Measurements from ENCODE around the gene TSPOAP1.

TSPOAP1 gene

GRCh38 chr17:58277802-58278595, 50.6 kb downstream of the TSPOAP1 start:
- no peak overlapping the region for H2AK5ac ChIP-seq (ENCODE audit: low read length, severe bottlenecking)
- H2BK120ac ChIP-seq (ENCODE audit: low read depth, low read length), result no peak overlapping the region
- no peak overlapping the region for H2AFZ ChIP-seq (ENCODE audit: low read depth, low read length)
- H3K14ac ChIP-seq (ENCODE audit: low read length in 2 of 2), result no peak overlapping the region
- no peaks in the 10 kb centered on the region for H3K79me1 ChIP-seq (replicated peaks; ENCODE audit: low read length, poor library complexity, severe bottlenecking)
- H4K8ac ChIP-seq (ENCODE audit: low read length), result no peak overlapping the region
- no peak overlapping the region for H3K23ac ChIP-seq (ENCODE audit: low read length in 2 of 2)
- no peak overlapping the region for H3K27ac ChIP-seq (ENCODE audit: low read length, poor library complexity, severe bottlenecking)
- H3K4me1 ChIP-seq (ENCODE audit: control insufficient read depth, insufficient read depth, low read depth, low read length), result no peaks in the 10 kb centered on the region
- H3K27me3 ChIP-seq (ENCODE audit: control insufficient read depth in 1 of 2, insufficient read depth in 1 of 2, low read length in 2 of 2), result peaks cover 24 to 60% of the 10 kb centered on the region in 2 experiments
- WGBS, result 93% methylated on average over 34 of the region's 36 CpGs
- H3K18ac ChIP-seq (ENCODE audit: low read depth in 1 of 2, low read length in 2 of 2), result no peak overlapping the region
- H2BK15ac ChIP-seq (ENCODE audit: low read depth, poor library complexity, severe bottlenecking), result no peak overlapping the region
- H3K4me3 ChIP-seq (ENCODE audit: insufficient read depth in 1 of 2, low read depth in 1 of 2, low read length in 2 of 2), result no peak overlapping the region
- no peak overlapping the region for H2BK5ac ChIP-seq (ENCODE audit: low read depth, low read length, poor library complexity, severe bottlenecking)
- H3K36me3 ChIP-seq (ENCODE audit: control insufficient read depth in 1 of 2, insufficient read depth in 2 of 2, low read depth in 1 of 2, low read length in 2 of 2), result no peaks in the 10 kb centered on the region
- no peak overlapping the region for H3K4me2 ChIP-seq (ENCODE audit: low read length, poor library complexity, severe bottlenecking)
- no peak overlapping the region for H4K91ac ChIP-seq (ENCODE audit: low read length)
- no peak overlapping the region for H2BK12ac ChIP-seq (ENCODE audit: low read length in 2 of 2)
- DNase-seq, result no peak
- no peak overlapping the region for H3K9ac ChIP-seq (ENCODE audit: low read length)
- H3K9me3 ChIP-seq (ENCODE audit: control insufficient read depth, low read length), result no peaks in the 10 kb centered on the region
- no peak overlapping the region for H3K4ac ChIP-seq (ENCODE audit: low read depth in 1 of 2, low read length in 2 of 2)

- H2BK12ac ChIP-seq (ENCODE audit: low read length in 2 of 2), result no peak overlapping the region
- H3K18ac ChIP-seq (ENCODE audit: low read depth in 1 of 2, low read length in 2 of 2), result no peak overlapping the region
- H3K9me3 ChIP-seq (ENCODE audit: control insufficient read depth, low read length), result no peaks in the 10 kb centered on the region
- no peaks in the 10 kb centered on the region for H3K4me1 ChIP-seq (ENCODE audit: control insufficient read depth, insufficient read depth, low read depth, low read length)
- no peak overlapping the region for H2BK15ac ChIP-seq (ENCODE audit: low read depth, poor library complexity, severe bottlenecking)
- H4K8ac ChIP-seq (ENCODE audit: low read length), result no peak overlapping the region
- DNase-seq, result no peak
- no peak overlapping the region for H3K4me3 ChIP-seq (ENCODE audit: insufficient read depth in 1 of 2, low read depth in 1 of 2, low read length in 2 of 2)
- H2AFZ ChIP-seq (ENCODE audit: low read depth, low read length), result no peak overlapping the region
- peaks cover 24 to 57% of the 10 kb centered on the region in 2 experiments for H3K27me3 ChIP-seq (ENCODE audit: control insufficient read depth in 1 of 2, insufficient read depth in 1 of 2, low read length in 2 of 2)
- H3K9ac ChIP-seq (ENCODE audit: low read length), result no peak overlapping the region
- no peak overlapping the region for H2BK120ac ChIP-seq (ENCODE audit: low read depth, low read length)
- no peaks in the 10 kb centered on the region for H3K36me3 ChIP-seq (ENCODE audit: control insufficient read depth in 1 of 2, insufficient read depth in 2 of 2, low read depth in 1 of 2, low read length in 2 of 2)
- no peak overlapping the region for H3K14ac ChIP-seq (ENCODE audit: low read length in 2 of 2)
- H4K91ac ChIP-seq (ENCODE audit: low read length), result no peak overlapping the region
- no peak overlapping the region for H2BK5ac ChIP-seq (ENCODE audit: low read depth, low read length, poor library complexity, severe bottlenecking)
- H3K23ac ChIP-seq (ENCODE audit: low read length in 2 of 2), result no peak overlapping the region
- H3K4me2 ChIP-seq (ENCODE audit: low read length, poor library complexity, severe bottlenecking), result no peak overlapping the region
- WGBS, result 82% methylated on average over 4 of the region's 5 CpGs
- H3K79me1 ChIP-seq (replicated peaks; ENCODE audit: low read length, poor library complexity, severe bottlenecking), result no peaks in the 10 kb centered on the region
- H3K27ac ChIP-seq (ENCODE audit: low read length, poor library complexity, severe bottlenecking), result no peak overlapping the region
- no peak overlapping the region for H2AK5ac ChIP-seq (ENCODE audit: low read length, severe bottlenecking)
- no peak overlapping the region for H3K4ac ChIP-seq (ENCODE audit: low read depth in 1 of 2, low read length in 2 of 2)
Measured at GRCh38 chr17:58277107-58277801, 51.3 kb downstream of the TSPOAP1 start.

- Histone ChIP-seq H2AK5ac (ENCODE audit: low read length, severe bottlenecking) (no peak overlapping the region), H3K4ac (ENCODE audit: low read depth in 1 of 2, low read length in 2 of 2) (no peak overlapping the region), H3K79me1 (replicated peaks; ENCODE audit: low read length, poor library complexity, severe bottlenecking) (no peaks in the 10 kb centered on the region), H4K91ac (ENCODE audit: low read length) (no peak overlapping the region), H2BK15ac (ENCODE audit: low read depth, poor library complexity, severe bottlenecking) (no peak overlapping the region), H3K9ac (ENCODE audit: low read length) (no peak overlapping the region), H3K27ac (ENCODE audit: low read length, poor library complexity, severe bottlenecking) (no peak overlapping the region), H3K27me3 (ENCODE audit: control insufficient read depth in 1 of 2, insufficient read depth in 1 of 2, low read length in 2 of 2) (peaks cover 24 to 57% of the 10 kb centered on the region in 2 experiments), H3K36me3 (ENCODE audit: control insufficient read depth in 1 of 2, insufficient read depth in 2 of 2, low read depth in 1 of 2, low read length in 2 of 2) (no peaks in the 10 kb centered on the region), H3K4me3 (ENCODE audit: insufficient read depth in 1 of 2, low read depth in 1 of 2, low read length in 2 of 2) (no peak overlapping the region), H3K23ac (ENCODE audit: low read length in 2 of 2) (no peak overlapping the region), H2AFZ (ENCODE audit: low read depth, low read length) (no peak overlapping the region), H4K8ac (ENCODE audit: low read length) (no peak overlapping the region), H2BK5ac (ENCODE audit: low read depth, low read length, poor library complexity, severe bottlenecking) (no peak overlapping the region), H3K18ac (ENCODE audit: low read depth in 1 of 2, low read length in 2 of 2) (no peak overlapping the region), H3K4me1 (ENCODE audit: control insufficient read depth, insufficient read depth, low read depth, low read length) (no peaks in the 10 kb centered on the region), H3K14ac (ENCODE audit: low read length in 2 of 2) (no peak overlapping the region), H3K4me2 (ENCODE audit: low read length, poor library complexity, severe bottlenecking) (no peak overlapping the region), H2BK12ac (ENCODE audit: low read length in 2 of 2) (no peak overlapping the region), H3K9me3 (ENCODE audit: control insufficient read depth, low read length) (no peaks in the 10 kb centered on the region), H2BK120ac (ENCODE audit: low read depth, low read length) (no peak overlapping the region)
- 48% methylated on average over 2 of the region's 2 CpGs for WGBS
- no peak for DNase-seq
Measured at GRCh38 chr17:58276423-58276822, 52.2 kb downstream of the TSPOAP1 start.

- no peak overlapping the region for H3K4ac ChIP-seq (ENCODE audit: low read depth in 1 of 2, low read length in 2 of 2)
- no peak overlapping the region for H3K23ac ChIP-seq (ENCODE audit: low read length in 2 of 2)
- no peak overlapping the region for H2BK5ac ChIP-seq (ENCODE audit: low read depth, low read length, poor library complexity, severe bottlenecking)
- H3K9me3 ChIP-seq (ENCODE audit: control insufficient read depth, low read length), result no peaks in the 10 kb centered on the region
- no peak overlapping the region for H2BK12ac ChIP-seq (ENCODE audit: low read length in 2 of 2)
- no peak overlapping the region for H2BK15ac ChIP-seq (ENCODE audit: low read depth, poor library complexity, severe bottlenecking)
- no peak overlapping the region for H4K91ac ChIP-seq (ENCODE audit: low read length)
- no peak overlapping the region for H3K4me2 ChIP-seq (ENCODE audit: low read length, poor library complexity, severe bottlenecking)
- H3K27ac ChIP-seq (ENCODE audit: low read length, poor library complexity, severe bottlenecking), result no peak overlapping the region
- no peak overlapping the region for H4K8ac ChIP-seq (ENCODE audit: low read length)
- no peak overlapping the region for H2BK120ac ChIP-seq (ENCODE audit: low read depth, low read length)
- 80% methylated on average over 9 of the region's 10 CpGs for WGBS
- no peak overlapping the region for H2AFZ ChIP-seq (ENCODE audit: low read depth, low read length)
- H3K9ac ChIP-seq (ENCODE audit: low read length), result no peak overlapping the region
- no peaks in the 10 kb centered on the region for H3K36me3 ChIP-seq (ENCODE audit: control insufficient read depth in 1 of 2, insufficient read depth in 2 of 2, low read depth in 1 of 2, low read length in 2 of 2)
- no peak for DNase-seq
- no peak overlapping the region for H3K18ac ChIP-seq (ENCODE audit: low read depth in 1 of 2, low read length in 2 of 2)
- peaks cover 23 to 53% of the 10 kb centered on the region in 2 experiments for H3K27me3 ChIP-seq (ENCODE audit: control insufficient read depth in 1 of 2, insufficient read depth in 1 of 2, low read length in 2 of 2)
- no peak overlapping the region for H3K4me3 ChIP-seq (ENCODE audit: insufficient read depth in 1 of 2, low read depth in 1 of 2, low read length in 2 of 2)
- H3K79me1 ChIP-seq (replicated peaks; ENCODE audit: low read length, poor library complexity, severe bottlenecking), result no peaks in the 10 kb centered on the region
- H3K14ac ChIP-seq (ENCODE audit: low read length in 2 of 2), result no peak overlapping the region
- H2AK5ac ChIP-seq (ENCODE audit: low read length, severe bottlenecking), result no peak overlapping the region
- no peaks in the 10 kb centered on the region for H3K4me1 ChIP-seq (ENCODE audit: control insufficient read depth, insufficient read depth, low read depth, low read length)
Measured at GRCh38 chr17:58275417-58275816, 53.2 kb downstream of the TSPOAP1 start.
